Measurements from ENCODE around the gene CPNE1.

The CPNE1 gene

GRCh38 chr20:35603695-35604448 lies 60.8 kb downstream of the CPNE1 start:
- DNase-seq (ENCODE audit: low read depth in 1 of 2, low spot score in 1 of 2) = no peak
- Histone ChIP-seq H3K4me3 (replicated peaks; ENCODE audit: insufficient read depth, low read length) (no peak overlapping the region), H3K27me3 (ENCODE audit: insufficient read depth, poor library complexity, severe bottlenecking) (peaks cover 10% of the 10 kb centered on the region), H3K27ac (replicated peaks) (no peak overlapping the region)
- TF ChIP-seq REST (IDR thresholded peaks at IDR 0.05; ENCODE audit: insufficient replicate concordance, low read depth) = no peak
- TF ChIP-seq POLR2AphosphoS5 (IDR thresholded peaks at IDR 0.05; ENCODE audit: low read depth) = no peak
- no peak for TF ChIP-seq SPI1 (IDR thresholded peaks at IDR 0.05; ENCODE audit: borderline replicate concordance, low read depth)
- no peak for TF ChIP-seq CTCF (IDR thresholded peaks at IDR 0.05; ENCODE audit: insufficient read depth, low read length)
- no peak for TF ChIP-seq GABPA (IDR thresholded peaks at IDR 0.05; ENCODE audit: low read depth)

GRCh38 chr20:35602851-35603495 lies 61.7 kb downstream of the CPNE1 start:
- Histone ChIP-seq H3K27ac (replicated peaks) (no peak overlapping the region), H3K4me3 (replicated peaks; ENCODE audit: insufficient read depth, low read length) (no peak overlapping the region), H3K27me3 (ENCODE audit: insufficient read depth, poor library complexity, severe bottlenecking) (peaks cover 16% of the 10 kb centered on the region)
- TF ChIP-seq SPI1 (IDR thresholded peaks at IDR 0.05; ENCODE audit: borderline replicate concordance, low read depth) = no peak
- no peak for TF ChIP-seq REST (IDR thresholded peaks at IDR 0.05; ENCODE audit: insufficient replicate concordance, low read depth)
- no peak for TF ChIP-seq CTCF (IDR thresholded peaks at IDR 0.05; ENCODE audit: insufficient read depth, low read length)
- no peak for DNase-seq (ENCODE audit: low read depth in 1 of 2, low spot score in 1 of 2)

GRCh38 chr20:35601990-35602389 lies 62.7 kb downstream of the CPNE1 start:
- Histone ChIP-seq H3K4me3 (replicated peaks; ENCODE audit: insufficient read depth, low read length) (0 out of 2 replicates have a peak overlapping the region, but pooled peaks have one; percentile 25), H3K27ac (replicated peaks) (no peak overlapping the region), H3K27me3 (ENCODE audit: insufficient read depth, poor library complexity, severe bottlenecking) (peaks cover 19% of the 10 kb centered on the region)
- no peak for DNase-seq (ENCODE audit: low read depth in 1 of 2, low spot score in 1 of 2)
- no peak for TF ChIP-seq CTCF (IDR thresholded peaks at IDR 0.05; ENCODE audit: insufficient read depth, low read length)
- no peak for TF ChIP-seq SPI1 (IDR thresholded peaks at IDR 0.05; ENCODE audit: borderline replicate concordance, low read depth)
- TF ChIP-seq POLR2AphosphoS5 (IDR thresholded peaks at IDR 0.05; ENCODE audit: low read depth) = no peak
- TF ChIP-seq GABPA (IDR thresholded peaks at IDR 0.05; ENCODE audit: low read depth) = no peak

Measured in HL-60 (cell line).